IMR-90 (cell line): ENCODE data around the gene P3H1. TPM values are rescaled to one million over a fixed set of nuclear protein-coding genes. Genes with fewer than 3 reads are reported as not detected.
A peak's percentile ranks its signal among the peaks of the same experiment; 100 is the strongest.

ENCODE experiments used
- ATAC-seq: fragments of 200-7000 bp; cut with Tn5 transposase; 2 replicates; pipeline ENCODE4 v1.9.1; 2020; ENCODE audit warnings: low read depth, mild to moderate bottlenecking, moderate library complexity
- BruUV-seq: library from RNA; stranded (reverse); fragments of 400-500 nt; replicated peaks from 2 replicates; lab custom pipeline; 2021; lab: Mats Ljungman, UMichigan
- CTCF ChIA-PET: fragments of 300-600 bp; formaldehyde crosslinking; extraction: SDS; loops from one replicate; lab custom pipeline; 2021; ENCODE audit warnings: antibody characterized with exemption; lab: Yijun Ruan, JAX
- POLR2A ChIA-PET: fragments of 300-600 bp; sonication (Branson Sonifier 250); formaldehyde crosslinking; loops from one replicate; lab custom pipeline; 2022; ENCODE audit warnings: antibody characterized with exemption; ENCODE audit not compliant: unreplicated experiment; lab: Charles Lee
- DNase-seq: peaks from one replicate; pipeline ENCODE4 v3.0.0; 2013
- H2AFZ ChIP-seq: replicated peaks from 2 replicates; pipeline ENCODE3; 2013; ENCODE audit warnings: low read length, mild to moderate bottlenecking; ENCODE audit not compliant: poor library complexity
- H2AK5ac ChIP-seq: 2 replicates; pipeline ENCODE4 v1.6.1; 2013; ENCODE audit warnings: low read depth, low read length, inconsistent platforms
- H2AK9ac ChIP-seq: replicated peaks from 2 replicates; pipeline ENCODE3; 2013; ENCODE audit warnings: mild to moderate bottlenecking, low read depth, low read length, moderate library complexity; ENCODE audit not compliant: poor library complexity
- H2BK120ac ChIP-seq: 2 replicates; pipeline ENCODE4 v1.6.1; 2013; ENCODE audit warnings: low read depth, low read length, inconsistent platforms
- H2BK15ac ChIP-seq: 3 replicates; pipeline ENCODE4 v1.6.1; 2013; ENCODE audit warnings: low read depth, low read length, inconsistent platforms
- H2BK20ac ChIP-seq: 2 replicates; pipeline ENCODE4 v1.6.1; 2013; ENCODE audit warnings: low read depth, mild to moderate bottlenecking, inconsistent platforms, low read length, moderate library complexity
- H2BK5ac ChIP-seq: 2 replicates; pipeline ENCODE4 v1.6.1; 2013; ENCODE audit warnings: mild to moderate bottlenecking, low read depth, low read length, inconsistent platforms; ENCODE audit not compliant: poor library complexity, severe bottlenecking
- H3K14ac ChIP-seq: replicated peaks from 2 replicates; pipeline ENCODE4 v1.6.1; 2013; ENCODE audit warnings: low read depth, low read length, inconsistent platforms
- H3K18ac ChIP-seq: 2 replicates; pipeline ENCODE4 v1.6.1; 2013; ENCODE audit warnings: low read depth, low read length, control low read depth
- H3K23ac ChIP-seq: 2 replicates; pipeline ENCODE4 v1.6.1; 2013; ENCODE audit warnings: low read depth, low read length, inconsistent platforms
- H3K27ac ChIP-seq: 2 replicates; pipeline ENCODE4 v1.5.1; 2013; ENCODE audit warnings: mild to moderate bottlenecking, control low read depth, low read length; ENCODE audit not compliant: insufficient read depth
- H3K27me3 ChIP-seq: 2 replicates; pipeline ENCODE4 v1.6.1; 2013; ENCODE audit warnings: low read length; ENCODE audit not compliant: control insufficient read depth, insufficient read depth
- H3K36me3 ChIP-seq: 2 replicates; pipeline ENCODE4 v1.6.1; 2013; ENCODE audit warnings: low read length, mixed read lengths; ENCODE audit not compliant: control insufficient read depth, insufficient read depth
- H3K4ac ChIP-seq: 2 replicates; pipeline ENCODE4 v1.6.1; 2013; ENCODE audit warnings: low read depth, low read length, inconsistent platforms
- H3K4me1 ChIP-seq: 2 replicates; pipeline ENCODE4 v1.6.1; 2013; ENCODE audit warnings: low read length, mixed read lengths; ENCODE audit not compliant: control insufficient read depth, insufficient read depth
- H3K4me2 ChIP-seq: 2 replicates; pipeline ENCODE4 v1.6.1; 2013; ENCODE audit warnings: low read depth, mild to moderate bottlenecking, control low read depth, low read length, moderate library complexity
- H3K4me3 ChIP-seq: 2 replicates; pipeline ENCODE4 v1.5.1; 2013; ENCODE audit warnings: low read depth, mild to moderate bottlenecking, control low read depth, low read length, moderate library complexity; ENCODE audit not compliant: insufficient read depth
- H3K56ac ChIP-seq: 2 replicates; pipeline ENCODE4 v1.6.1; 2013; ENCODE audit warnings: low read length, inconsistent platforms; ENCODE audit not compliant: insufficient read depth; ENCODE audit errors: extremely low read depth
- H3K79me1 ChIP-seq, 2 experiments: 2 replicates each; pipeline ENCODE4 v1.6.1; 2013; ENCODE audit warnings: low read length in 2 of 2, inconsistent platforms in 1 of 2, low read depth in 1 of 2
- H3K9ac ChIP-seq: 2 replicates; pipeline ENCODE4 v1.6.1; 2013; ENCODE audit warnings: low read depth, low read length, control low read depth
- H3K9me1 ChIP-seq: 2 replicates; pipeline ENCODE4 v1.6.1; 2013; ENCODE audit warnings: low read length, inconsistent platforms; ENCODE audit not compliant: insufficient read depth
- H3K9me3 ChIP-seq: 2 replicates; pipeline ENCODE4 v1.6.1; 2013; ENCODE audit warnings: low read length; ENCODE audit not compliant: control insufficient read depth, insufficient read depth
- H4K20me1 ChIP-seq: 2 replicates; pipeline ENCODE4 v1.6.1; 2013; ENCODE audit warnings: low read length, inconsistent platforms; ENCODE audit not compliant: insufficient read depth
- H4K5ac ChIP-seq: 2 replicates; pipeline ENCODE4 v1.6.1; 2013; ENCODE audit warnings: mild to moderate bottlenecking, low read depth, low read length, control low read depth
- H4K8ac ChIP-seq, 2 experiments: 2 replicates each; pipeline ENCODE4 v1.6.1; 2013; ENCODE audit warnings: low read depth in 2 of 2, low read length in 2 of 2, control low read depth in 1 of 2, inconsistent platforms in 1 of 2
- H4K91ac ChIP-seq: 2 replicates; pipeline ENCODE4 v1.6.1; 2013; ENCODE audit warnings: low read depth, low read length, inconsistent platforms; ENCODE audit not compliant: insufficient read depth
- BHLHE40 ChIP-seq: fragments of 150-350 bp; IDR thresholded peaks from 2 replicates; pipeline ENCODE4 v1.6.1; 2016; ENCODE audit warnings: mild to moderate bottlenecking, low read depth, low read length
- CEBPB ChIP-seq: IDR thresholded peaks from 2 replicates; pipeline ENCODE4 v1.6.1; 2012; ENCODE audit warnings: low read depth, low read length, improper control_type of control experiment
- CHD1 ChIP-seq: IDR thresholded peaks from 2 replicates; pipeline ENCODE4 v1.6.1; 2012; ENCODE audit warnings: low read depth, low read length, improper control_type of control experiment
- ELK1 ChIP-seq: fragments of 150-350 bp; IDR thresholded peaks from 2 replicates; pipeline ENCODE4 v1.6.1; 2016; ENCODE audit warnings: low read depth, mild to moderate bottlenecking, low read length, moderate library complexity, borderline replicate concordance
- MAFK ChIP-seq: IDR thresholded peaks from 2 replicates; pipeline ENCODE4 v1.6.1; 2012; ENCODE audit warnings: low read depth, low read length, improper control_type of control experiment
- MAZ ChIP-seq: IDR thresholded peaks from 2 replicates; pipeline ENCODE4 v1.6.1; 2012; ENCODE audit warnings: low read depth, mild to moderate bottlenecking, low read length, improper control_type of control experiment, moderate library complexity, borderline replicate concordance
- MXI1 ChIP-seq: IDR thresholded peaks from 2 replicates; pipeline ENCODE4 v1.6.1; 2012; ENCODE audit warnings: low read depth, mild to moderate bottlenecking, low read length, moderate library complexity, borderline replicate concordance
- NFE2L2 ChIP-seq: fragments of 150-350 bp; IDR thresholded peaks from 2 replicates; pipeline ENCODE4 v1.6.1; 2016; ENCODE audit warnings: low read depth, mild to moderate bottlenecking, low read length
- POLR2A ChIP-seq: IDR thresholded peaks from 2 replicates; pipeline ENCODE4 v1.6.1; 2012; ENCODE audit warnings: mild to moderate bottlenecking, low read depth, low read length
- RAD21 ChIP-seq: IDR thresholded peaks from 2 replicates; pipeline ENCODE4 v1.6.1; 2012; ENCODE audit warnings: low read length, improper control_type of control experiment
- RCOR1 ChIP-seq: IDR thresholded peaks from 2 replicates; pipeline ENCODE4 v1.6.1; 2012; ENCODE audit warnings: mild to moderate bottlenecking, low read length, improper control_type of control experiment; ENCODE audit not compliant: insufficient replicate concordance
- RFX5 ChIP-seq: IDR thresholded peaks from 2 replicates; pipeline ENCODE4 v1.8.0; 2012; ENCODE audit warnings: low read depth, mild to moderate bottlenecking, low read length, moderate library complexity
- SMC3 ChIP-seq: fragments of 150-350 bp; IDR thresholded peaks from 2 replicates; pipeline ENCODE4 v1.6.1; 2016; ENCODE audit warnings: low read depth, mild to moderate bottlenecking, antibody characterized with exemption, low read length, moderate library complexity
- WGBS, 2 experiments: methylation state at CpG; one replicate each; pipeline versions ENCODE4 v1.1.5 to v1.1.7; 2013; ENCODE audit warnings: missing lambda C conversion rate in 2 of 2; ENCODE audit not compliant: insufficient read length in 1 of 2; ENCODE audit errors: extremely low coverage in 2 of 2; 5-methylcytosine and 5-hydroxymethylcytosine counted together
- dilution Hi-C: fragments of 300-500 bp; cut with HindIII; formaldehyde crosslinking; loops from one replicate; pipeline ENCODE4 v1.14.3; 2018; ENCODE audit warnings: low sequenced_read_pairs; ENCODE audit not compliant: unreplicated experiment
- in situ Hi-C: fragments of 300-500 bp; cut with MboI; formaldehyde crosslinking; loops from 3 replicates; pipeline ENCODE4 v1.14.3; 2019; ENCODE audit warnings: low sequenced_read_pairs, inconsistent platforms, mixed read lengths
- intact Hi-C: fragments of 100-400 bp; cut with micrococcal nuclease; formaldehyde crosslinking; loops from 2 replicates; pipeline ENCODE4 v1.10.0; 2022
- polyA plus RNA-seq, 3 experiments: library from polyadenylated mRNA; depleted of rRNA; stranded (reverse); fragments of >200 nt; gene quantifications; 2 replicates each; pipeline ENCODE4 v1.2.3, GENCODE V29; 2012; ENCODE audit warnings: low replicate concordance in 1 of 3
- total RNA-seq: library from RNA; depleted of rRNA; stranded (reverse); fragments of >200 nt; gene quantifications from 2 replicates; pipeline ENCODE4 v1.2.3, GENCODE V29; 2012
- TF ChIP-seq, protein P1 (sequence below): conservative IDR thresholded peaks from 2 replicates; pipeline ENCODE4 v1.5.1; 2012; ENCODE audit warnings: mild to moderate bottlenecking, low read depth, low read length, improper control_type of control experiment
- TF ChIP-seq, protein P2 (sequence below): fragments of 150-350 bp; IDR thresholded peaks from 2 replicates; pipeline ENCODE4 v1.6.1; 2017; ENCODE audit warnings: mild to moderate bottlenecking, antibody characterized with exemption, low read length, low read depth

The P3H1 gene
- total and polyA plus RNA-seq, 2 of the 4 experiments (the other 2 are of a cell fraction): 108 to 210 TPM

DNA sequence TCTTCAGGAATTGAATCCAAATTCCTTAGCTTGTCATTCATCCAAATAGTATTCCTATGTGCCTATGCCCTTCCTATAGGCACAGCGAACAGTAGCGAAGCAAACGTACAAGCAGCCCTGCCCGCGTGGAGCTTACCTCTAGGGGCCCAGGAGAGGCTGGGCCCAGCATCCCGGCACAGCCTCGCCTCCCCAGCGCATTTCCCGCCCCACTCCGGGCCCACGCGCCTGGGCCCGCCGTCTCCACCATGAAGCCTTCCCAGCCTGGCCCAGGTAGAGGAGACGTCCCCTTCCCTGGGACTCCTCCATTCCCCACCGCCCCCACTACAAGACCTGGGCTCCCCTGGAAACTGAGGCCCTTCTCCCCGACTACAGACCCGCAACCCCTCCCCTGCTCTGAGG lies 17.7 kb upstream of the P3H1 start:
- H2BK15ac ChIP-seq: no peak overlapping the region
- no peak overlapping the region for H3K14ac ChIP-seq
- 0 out of 4 replicates have a peak overlapping the region, but pooled peaks of 1 of the 2 experiments have one; percentile 46 for H4K8ac ChIP-seq
- no TSS peak for BruUV-seq
- H3K9ac ChIP-seq: no peak overlapping the region
- in situ Hi-C loops (loop anchor here (10.0 kb wide), 1 partner anchor 130 kb away; no protein-coding TSS in a partner anchor), intact Hi-C loops (no loop called here), dilution Hi-C loops (no loop called here)
- WGBS, 2 experiments: 98% methylated on average over 8 of the region's 18 CpGs; no CpG with 5 or more reads in 1 of the 2 experiments
- no peak for ATAC-seq
- H4K91ac ChIP-seq: no peak overlapping the region
- no peak overlapping the region; the same call in 1 of the 2 replicates for H3K4ac ChIP-seq
- no peak overlapping the region for H2AK5ac ChIP-seq
- H3K4me2 ChIP-seq: no peak overlapping the region; the same call in 1 of the 2 replicates
- H4K20me1 ChIP-seq: no peaks in the 10 kb centered on the region; the same call in 1 of the 2 replicates
- H2BK20ac ChIP-seq: no peak overlapping the region
- H3K79me1 ChIP-seq: no peaks in the 10 kb centered on the region; a peak in 1 of 4 replicates
- DNase-seq: no peak
- ChIA-PET POLR2A (no interaction called here), CTCF (interaction anchor here (1.0 kb wide), 1 partner anchor 290 kb away, joined by 3 read pairs; no protein-coding TSS in a partner anchor)
- H3K27me3 ChIP-seq: no peaks in the 10 kb centered on the region
- peak overlapping the region; percentile 91 for H2AFZ ChIP-seq
- peaks cover 3% of the 10 kb centered on the region; the same call in 1 of the 2 replicates for H3K4me1 ChIP-seq
- no peak overlapping the region for H3K56ac ChIP-seq
- no peak overlapping the region for H2BK120ac ChIP-seq
- H2BK5ac ChIP-seq: no peak overlapping the region
- no peak overlapping the region for H4K5ac ChIP-seq
- peaks cover 5% of the 10 kb centered on the region; the same call in 1 of the 2 replicates for H3K9me1 ChIP-seq
- H3K27ac ChIP-seq: no peak overlapping the region
- H3K4me3 ChIP-seq: no peak overlapping the region
- H3K23ac ChIP-seq: no peak overlapping the region
- no peaks in the 10 kb centered on the region for H3K9me3 ChIP-seq
- TF ChIP-seq POLR2A (no peak), RCOR1 (no peak), MAFK (no peak), CHD1 (no peak), RAD21 (no peak), NFE2L2 (no peak), CEBPB (no peak), MAZ (no peak), ELK1 (no peak), RFX5 (no peak), SMC3 (no peak), MXI1 (no peak), BHLHE40 (no peak)
- TF ChIP-seq, protein P1, sequence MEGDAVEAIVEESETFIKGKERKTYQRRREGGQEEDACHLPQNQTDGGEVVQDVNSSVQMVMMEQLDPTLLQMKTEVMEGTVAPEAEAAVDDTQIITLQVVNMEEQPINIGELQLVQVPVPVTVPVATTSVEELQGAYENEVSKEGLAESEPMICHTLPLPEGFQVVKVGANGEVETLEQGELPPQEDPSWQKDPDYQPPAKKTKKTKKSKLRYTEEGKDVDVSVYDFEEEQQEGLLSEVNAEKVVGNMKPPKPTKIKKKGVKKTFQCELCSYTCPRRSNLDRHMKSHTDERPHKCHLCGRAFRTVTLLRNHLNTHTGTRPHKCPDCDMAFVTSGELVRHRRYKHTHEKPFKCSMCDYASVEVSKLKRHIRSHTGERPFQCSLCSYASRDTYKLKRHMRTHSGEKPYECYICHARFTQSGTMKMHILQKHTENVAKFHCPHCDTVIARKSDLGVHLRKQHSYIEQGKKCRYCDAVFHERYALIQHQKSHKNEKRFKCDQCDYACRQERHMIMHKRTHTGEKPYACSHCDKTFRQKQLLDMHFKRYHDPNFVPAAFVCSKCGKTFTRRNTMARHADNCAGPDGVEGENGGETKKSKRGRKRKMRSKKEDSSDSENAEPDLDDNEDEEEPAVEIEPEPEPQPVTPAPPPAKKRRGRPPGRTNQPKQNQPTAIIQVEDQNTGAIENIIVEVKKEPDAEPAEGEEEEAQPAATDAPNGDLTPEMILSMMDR: no peak
- TF ChIP-seq, protein P2, sequence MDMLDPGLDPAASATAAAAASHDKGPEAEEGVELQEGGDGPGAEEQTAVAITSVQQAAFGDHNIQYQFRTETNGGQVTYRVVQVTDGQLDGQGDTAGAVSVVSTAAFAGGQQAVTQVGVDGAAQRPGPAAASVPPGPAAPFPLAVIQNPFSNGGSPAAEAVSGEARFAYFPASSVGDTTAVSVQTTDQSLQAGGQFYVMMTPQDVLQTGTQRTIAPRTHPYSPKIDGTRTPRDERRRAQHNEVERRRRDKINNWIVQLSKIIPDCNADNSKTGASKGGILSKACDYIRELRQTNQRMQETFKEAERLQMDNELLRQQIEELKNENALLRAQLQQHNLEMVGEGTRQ: no peak
- no peak overlapping the region for H2AK9ac ChIP-seq
- no peak overlapping the region for H3K18ac ChIP-seq
- H3K36me3 ChIP-seq: peaks cover 4% of the 10 kb centered on the region
